MM.1S (cell line): ENCODE results near the gene CANT1.
"Not testable (repeated sequence)": the region's sequence is repeated elsewhere in the genome, so short reads cannot be mapped to it uniquely, and the experiment has no call there.

Experiments
- CTCF ChIP-seq: fragments of 300-600 bp; sonication (generic); IDR thresholded peaks from 2 replicates; pipeline ENCODE4 v1.5.1; 2016; ENCODE audit warnings: antibody characterized with exemption, low read length, mixed read lengths
- EZH2 ChIP-seq: fragments of 300-600 bp; sonication (generic); optimal IDR thresholded peaks from 2 replicates; pipeline ENCODE3; 2017; ENCODE audit warnings: low read depth, mild to moderate bottlenecking, antibody characterized with exemption, low read length, mixed read lengths

GRCh38 chr17:79030636-79031035 is 21.1 kb upstream of the CANT1 start:
- TF ChIP-seq CTCF, EZH2: not testable (repeated sequence)
